SK-N-SH treated with all-trans-retinoic acid at 6 μM for 48 hours (cell line): Measurements from ENCODE around the gene SCARF2.

ENCODE experiments used
- ATAC-seq: fragments of 200-7000 bp; cut with Tn5 transposase; 3 replicates; pipeline ENCODE4 v1.9.1; 2020; ENCODE audit warnings: mild to moderate bottlenecking, moderate library complexity
- ARNTL ChIP-seq: fragments of 450-650 bp; formaldehyde crosslinking; IDR thresholded peaks from 2 replicates; pipeline ENCODE4 v1.5.0; 2020; ENCODE audit warnings: low read depth, mild to moderate bottlenecking, moderate library complexity, borderline replicate concordance
- BACH2 ChIP-seq: fragments of 250-450 bp; sonication (Bioruptor Pico); IDR thresholded peaks from 2 replicates; pipeline ENCODE4 v1.9.0; 2021; ENCODE audit warnings: mild to moderate bottlenecking, borderline replicate concordance
- CREB5 ChIP-seq: fragments of 250-450 bp; sonication (Bioruptor Pico); IDR thresholded peaks from 2 replicates; pipeline ENCODE4 v1.5.1; 2020; ENCODE audit warnings: low read depth, mild to moderate bottlenecking, moderate library complexity
- ESRRG ChIP-seq: fragments of 250-450 bp; sonication (Bioruptor Pico); IDR thresholded peaks from 2 replicates; pipeline ENCODE4 v1.6.1; 2021; ENCODE audit warnings: mild to moderate bottlenecking
- GLIS3 ChIP-seq: fragments of 250-450 bp; sonication (Bioruptor Pico); IDR thresholded peaks from 2 replicates; pipeline ENCODE4 v1.5.0; 2020; ENCODE audit warnings: mild to moderate bottlenecking, moderate library complexity
- ISL1 ChIP-seq: fragments of 250-450 bp; sonication (Bioruptor Pico); IDR thresholded peaks from 2 replicates; pipeline ENCODE4 v2.1.2; 2022; ENCODE audit warnings: mild to moderate bottlenecking, moderate library complexity
- OSR1 ChIP-seq: fragments of 250-450 bp; sonication (Bioruptor Pico); IDR thresholded peaks from 2 replicates; pipeline ENCODE4 v1.8.0; 2022; ENCODE audit warnings: moderate library complexity, mild to moderate bottlenecking, inconsistent platforms
- PATZ1 ChIP-seq: fragments of 250-450 bp; sonication (Bioruptor Pico); IDR thresholded peaks from 2 replicates; pipeline ENCODE4 v1.8.0; 2020; ENCODE audit warnings: mild to moderate bottlenecking, moderate library complexity, borderline replicate concordance
- POU6F1 ChIP-seq: fragments of 250-450 bp; sonication (Bioruptor Pico); IDR thresholded peaks from 2 replicates; pipeline ENCODE4 v1.8.0; 2021; ENCODE audit warnings: low read depth, mild to moderate bottlenecking, moderate library complexity, borderline replicate concordance
- PPARA ChIP-seq: fragments of 250-450 bp; sonication (Bioruptor Pico); IDR thresholded peaks from 2 replicates; pipeline ENCODE4 v1.5.0; 2020; ENCODE audit warnings: mild to moderate bottlenecking, borderline replicate concordance
- SNAI2 ChIP-seq: fragments of 250-450 bp; sonication (Bioruptor Pico); IDR thresholded peaks from 2 replicates; pipeline ENCODE4 v1.5.0; 2020; ENCODE audit warnings: mild to moderate bottlenecking, moderate library complexity
- TCF4 ChIP-seq: fragments of 250-450 bp; sonication (Bioruptor Pico); IDR thresholded peaks from 2 replicates; pipeline ENCODE4 v1.8.0; 2021; ENCODE audit warnings: mild to moderate bottlenecking, moderate library complexity, borderline replicate concordance
- TOX ChIP-seq: fragments of 250-450 bp; sonication (Bioruptor Pico); IDR thresholded peaks from 2 replicates; pipeline ENCODE4 v1.8.0; 2021; ENCODE audit warnings: mild to moderate bottlenecking, moderate library complexity, borderline replicate concordance
- TSHZ2 ChIP-seq: fragments of 250-450 bp; sonication (Bioruptor Pico); IDR thresholded peaks from 2 replicates; pipeline ENCODE4 v1.5.0; 2020; ENCODE audit warnings: mild to moderate bottlenecking, moderate library complexity
- ZC3H10 ChIP-seq: fragments of 250-450 bp; sonication (Bioruptor Pico); IDR thresholded peaks from 2 replicates; pipeline ENCODE4 v1.5.1; 2021; ENCODE audit warnings: mild to moderate bottlenecking, moderate library complexity
- ZFP30 ChIP-seq: fragments of 450-650 bp; formaldehyde crosslinking; IDR thresholded peaks from 2 replicates; pipeline ENCODE4 v1.5.0; 2022; ENCODE audit warnings: mild to moderate bottlenecking, moderate library complexity
- ZNF565 ChIP-seq: fragments of 450-650 bp; formaldehyde crosslinking; conservative IDR thresholded peaks from 2 replicates; pipeline ENCODE4 v1.5.0; 2020; ENCODE audit warnings: low read depth, mild to moderate bottlenecking, moderate library complexity
- ZNF70 ChIP-seq: fragments of 450-650 bp; formaldehyde crosslinking; IDR thresholded peaks from 2 replicates; pipeline ENCODE4 v1.5.0; 2020; ENCODE audit warnings: mild to moderate bottlenecking, moderate library complexity
- ZNF8 ChIP-seq: fragments of 450-650 bp; formaldehyde crosslinking; IDR thresholded peaks from 2 replicates; pipeline ENCODE4 v1.5.0; 2020; ENCODE audit warnings: mild to moderate bottlenecking, moderate library complexity
- TF ChIP-seq, protein P1 (sequence below): fragments of 250-450 bp; sonication (Bioruptor Pico); IDR thresholded peaks from 2 replicates; pipeline ENCODE4 v1.5.1; 2021; ENCODE audit warnings: mild to moderate bottlenecking, moderate library complexity

SCARF2 gene

DNA sequence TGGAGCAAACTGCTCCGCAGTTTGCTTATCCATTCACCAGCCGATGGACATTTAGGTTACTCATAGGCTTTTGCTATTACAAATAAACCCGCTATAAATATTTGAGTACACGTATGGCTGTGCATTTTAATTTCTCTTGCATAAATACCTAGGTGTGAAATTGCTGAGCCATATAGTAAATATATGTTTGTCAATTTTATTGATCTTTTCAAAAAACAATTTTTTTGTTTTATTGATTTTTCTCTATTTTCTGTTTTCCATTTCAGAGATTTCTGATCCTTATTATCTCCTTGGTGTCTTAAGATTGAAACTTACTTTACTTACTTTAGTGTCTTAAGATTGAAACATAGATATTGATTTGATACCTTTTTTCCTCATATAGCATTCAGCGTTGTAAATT is 39.2 kb downstream of the SCARF2 start:
- ATAC-seq, result no peak
- no peak for TF ChIP-seq PPARA
- TF ChIP-seq, protein P1, sequence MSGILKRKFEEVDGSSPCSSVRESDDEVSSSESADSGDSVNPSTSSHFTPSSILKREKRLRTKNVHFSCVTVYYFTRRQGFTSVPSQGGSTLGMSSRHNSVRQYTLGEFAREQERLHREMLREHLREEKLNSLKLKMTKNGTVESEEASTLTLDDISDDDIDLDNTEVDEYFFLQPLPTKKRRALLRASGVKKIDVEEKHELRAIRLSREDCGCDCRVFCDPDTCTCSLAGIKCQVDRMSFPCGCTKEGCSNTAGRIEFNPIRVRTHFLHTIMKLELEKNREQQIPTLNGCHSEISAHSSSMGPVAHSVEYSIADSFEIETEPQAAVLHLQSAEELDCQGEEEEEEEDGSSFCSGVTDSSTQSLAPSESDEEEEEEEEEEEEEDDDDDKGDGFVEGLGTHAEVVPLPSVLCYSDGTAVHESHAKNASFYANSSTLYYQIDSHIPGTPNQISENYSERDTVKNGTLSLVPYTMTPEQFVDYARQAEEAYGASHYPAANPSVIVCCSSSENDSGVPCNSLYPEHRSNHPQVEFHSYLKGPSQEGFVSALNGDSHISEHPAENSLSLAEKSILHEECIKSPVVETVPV, result no peak
- TF ChIP-seq POU6F1 (CRISPR knock-in tag), result no peak
- no peak for TF ChIP-seq TCF4
- no peak for TF ChIP-seq ZC3H10 (CRISPR knock-in tag)

DNA sequence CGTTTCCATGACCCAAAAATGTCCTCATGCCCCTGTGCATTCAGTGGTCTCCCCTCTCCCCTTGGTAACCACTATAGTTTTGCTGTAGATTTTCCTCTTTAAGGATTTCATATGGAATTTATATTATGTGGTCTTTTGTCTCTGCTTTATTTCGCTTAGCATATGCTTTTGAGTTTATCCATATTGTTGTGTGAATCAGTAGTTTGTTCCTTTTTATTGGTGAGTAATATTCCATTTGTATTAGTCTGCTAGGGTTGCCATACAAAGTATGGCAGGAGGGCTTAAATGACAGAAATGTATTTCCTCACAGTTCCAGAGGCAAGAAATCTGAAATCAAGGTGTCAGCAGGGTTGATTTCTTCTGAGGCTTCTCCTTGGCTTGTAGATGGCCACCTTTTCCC is 40.1 kb downstream of the SCARF2 start:
- ATAC-seq, result no peak
- no peak for TF ChIP-seq OSR1
- no peak for TF ChIP-seq PATZ1
- TF ChIP-seq TSHZ2 (CRISPR knock-in tag), result no peak

DNA sequence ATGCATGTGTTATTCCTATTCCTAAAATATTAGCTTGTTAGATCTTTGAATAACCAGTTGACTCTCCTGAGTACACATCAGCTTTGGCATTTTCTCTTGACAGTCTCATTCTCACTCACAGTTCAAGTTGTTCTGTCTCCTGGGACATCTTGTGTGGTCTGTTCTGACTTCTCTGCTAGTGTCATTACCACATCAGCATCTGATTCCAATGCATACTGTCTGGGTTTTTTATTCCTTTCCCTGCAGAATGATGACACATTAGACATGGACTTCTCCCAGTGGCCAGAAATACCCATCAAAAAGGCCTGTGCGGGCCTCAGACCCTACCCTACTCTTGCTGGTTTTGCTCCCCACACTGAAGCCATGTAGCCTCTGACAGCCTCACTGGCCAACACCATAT is 41.0 kb downstream of the SCARF2 start:
- ATAC-seq, result no peak
- TF ChIP-seq BACH2 (CRISPR knock-in tag) (no peak), ISL1 (no peak), TOX (CRISPR knock-in tag) (no peak), TSHZ2 (CRISPR knock-in tag) (no peak), ZFP30 (CRISPR knock-in tag) (no peak), PATZ1 (no peak), TCF4 (no peak), ZNF565 (CRISPR knock-in tag) (no peak), CREB5 (CRISPR knock-in tag) (no peak), OSR1 (no peak), PPARA (no peak), ZNF8 (no peak), ARNTL (CRISPR knock-in tag) (no peak), ZC3H10 (CRISPR knock-in tag) (no peak), SNAI2 (CRISPR knock-in tag) (no peak), GLIS3 (CRISPR knock-in tag) (no peak), POU6F1 (CRISPR knock-in tag) (no peak), ZNF70 (no peak), ESRRG (CRISPR knock-in tag) (no peak)
